ENCODE measurements around the gene CBY2. TPM values are rescaled to one million over a fixed set of nuclear protein-coding genes. Genes with fewer than 3 reads are reported as not detected.

CBY2 gene
- total RNA-seq, 1 experiment from 2014 or later = not detected

DNA sequence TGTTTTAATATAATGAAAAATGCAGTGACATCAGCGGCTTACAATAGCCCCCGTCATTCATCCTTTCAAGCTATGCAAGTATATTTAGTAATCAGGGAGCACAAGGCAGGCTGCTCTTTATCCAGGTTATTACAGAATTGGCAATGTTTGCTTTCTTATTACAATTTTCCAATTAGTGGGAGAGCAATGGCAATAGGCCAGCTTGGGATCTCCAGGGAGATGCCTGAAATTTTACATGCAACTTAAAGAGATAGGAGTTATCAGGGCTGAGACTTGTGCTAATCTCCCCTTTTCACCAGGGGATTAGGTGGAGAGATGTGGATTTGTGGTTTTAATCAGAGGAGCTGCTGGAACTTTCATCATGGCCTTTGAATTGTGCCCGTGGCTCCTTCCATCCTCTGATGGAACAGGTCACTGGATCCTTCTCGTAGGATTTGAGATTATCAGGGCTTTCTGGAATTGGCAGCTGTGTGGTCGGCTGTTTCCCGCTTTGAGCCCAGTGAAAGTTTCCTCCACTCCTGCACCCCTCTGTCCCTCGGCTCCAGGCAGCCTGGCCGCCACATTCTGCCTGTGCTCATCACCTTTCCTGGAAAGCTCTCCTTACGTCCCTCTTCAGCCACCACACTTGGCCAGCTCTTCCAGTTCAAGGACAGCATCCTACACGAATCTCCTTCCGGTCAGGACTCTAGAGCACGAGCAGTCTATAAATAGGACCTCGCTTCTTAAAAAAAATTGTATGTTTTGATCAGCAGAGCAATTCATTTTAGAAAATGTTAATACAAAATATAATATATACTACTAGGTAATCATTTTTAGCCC lies 47.0 kb downstream of the CBY2 start:
- POLR2A ChIA-PET (ENCODE audit: unreplicated experiment) = no interaction called here
- H3K79me2 ChIP-seq (ENCODE audit: low read length) = no peaks in the 10 kb centered on the region
- H4K20me1 ChIP-seq (ENCODE audit: low read length) = no peaks in the 10 kb centered on the region
- H2AFZ ChIP-seq (ENCODE audit: low read length) = no peak overlapping the region
- intact Hi-C loops (cut with micrococcal nuclease) = no loop called here
- CTCF ChIA-PET = no interaction called here
- no peaks in the 10 kb centered on the region for H3K9me3 ChIP-seq (ENCODE audit: low read length)
- TF ChIP-seq EZH2phosphoT487 (IDR thresholded peaks at IDR 0.05; ENCODE audit: borderline replicate concordance, low read length) (no peak), EZH2 (IDR thresholded peaks at IDR 0.05; ENCODE audit: low read length, unreplicated experiment) (no peak), CTCF (conservative IDR thresholded peaks at IDR 0.05; ENCODE audit: low read depth, low read length) (no peak)
- ATAC-seq (no peak), DNase-seq (no peak)
- H3K9ac ChIP-seq (ENCODE audit: low read length) = no peak overlapping the region
- peaks cover 14% of the 10 kb centered on the region for H3K27me3 ChIP-seq (ENCODE audit: low read length)
- no peaks in the 10 kb centered on the region for H3K36me3 ChIP-seq (ENCODE audit: low read depth, low read length)
- no peaks in the 10 kb centered on the region for H3K4me1 ChIP-seq (ENCODE audit: insufficient read depth, low read length)
- H3K4me3 ChIP-seq (ENCODE audit: low read length) = no peak overlapping the region
- no peaks in the 10 kb centered on the region for H3K9me2 ChIP-seq (replicated peaks; ENCODE audit: low read length)
- no peak overlapping the region for H3K4me2 ChIP-seq (ENCODE audit: low read length)
- H3K27ac ChIP-seq (ENCODE audit: low read length) = no peak overlapping the region
- H3F3A ChIP-seq (ENCODE audit: low read length, unreplicated experiment) = no peaks in the 10 kb centered on the region
- BruUV-seq (replicated peaks) = no TSS peak

DNA sequence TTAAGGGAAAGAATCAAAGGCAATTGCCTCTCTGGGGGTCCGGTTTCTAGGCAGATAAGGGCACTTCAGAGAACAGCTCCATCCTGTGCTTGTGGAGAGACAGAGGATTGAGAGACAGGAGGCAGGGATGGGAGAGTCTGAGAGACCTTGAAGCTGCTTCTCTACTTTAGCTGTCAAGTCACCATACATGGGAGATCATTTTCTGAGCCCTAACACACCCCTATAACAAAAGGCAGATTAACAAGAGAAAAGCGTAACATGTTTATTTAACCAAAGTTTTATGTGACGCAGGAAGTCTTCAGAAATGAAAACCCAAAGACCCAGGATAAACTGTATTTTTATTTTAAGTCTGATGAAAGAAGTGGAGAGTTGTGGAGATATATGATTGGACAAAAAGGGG lies 48.4 kb downstream of the CBY2 start:
- Histone ChIP-seq H3K9me3 (ENCODE audit: low read length) (no peaks in the 10 kb centered on the region), H3K4me3 (ENCODE audit: low read length) (no peak overlapping the region), H3K27ac (ENCODE audit: low read length) (no peak overlapping the region), H2AFZ (ENCODE audit: low read length) (no peak overlapping the region), H4K20me1 (ENCODE audit: low read length) (no peaks in the 10 kb centered on the region), H3K9me2 (replicated peaks; ENCODE audit: low read length) (no peaks in the 10 kb centered on the region), H3K9ac (ENCODE audit: low read length) (no peak overlapping the region), H3K36me3 (ENCODE audit: low read depth, low read length) (no peaks in the 10 kb centered on the region), H3K79me2 (ENCODE audit: low read length) (no peaks in the 10 kb centered on the region), H3K4me1 (ENCODE audit: insufficient read depth, low read length) (no peaks in the 10 kb centered on the region), H3K4me2 (ENCODE audit: low read length) (no peak overlapping the region), H3K27me3 (ENCODE audit: low read length) (peaks cover 14% of the 10 kb centered on the region), H3F3A (ENCODE audit: low read length, unreplicated experiment) (no peaks in the 10 kb centered on the region)
- ChIA-PET POLR2A (ENCODE audit: unreplicated experiment) (no interaction called here), CTCF (no interaction called here)
- intact Hi-C loops (cut with micrococcal nuclease) = no loop called here
- TF ChIP-seq EZH2 (IDR thresholded peaks at IDR 0.05; ENCODE audit: low read length, unreplicated experiment) (no peak), CTCF (conservative IDR thresholded peaks at IDR 0.05; ENCODE audit: low read depth, low read length) (no peak), EZH2phosphoT487 (IDR thresholded peaks at IDR 0.05; ENCODE audit: borderline replicate concordance, low read length) (no peak)
- ATAC-seq = no peak
- no TSS peak for BruUV-seq (replicated peaks)
- DNase-seq = no peak

DNA sequence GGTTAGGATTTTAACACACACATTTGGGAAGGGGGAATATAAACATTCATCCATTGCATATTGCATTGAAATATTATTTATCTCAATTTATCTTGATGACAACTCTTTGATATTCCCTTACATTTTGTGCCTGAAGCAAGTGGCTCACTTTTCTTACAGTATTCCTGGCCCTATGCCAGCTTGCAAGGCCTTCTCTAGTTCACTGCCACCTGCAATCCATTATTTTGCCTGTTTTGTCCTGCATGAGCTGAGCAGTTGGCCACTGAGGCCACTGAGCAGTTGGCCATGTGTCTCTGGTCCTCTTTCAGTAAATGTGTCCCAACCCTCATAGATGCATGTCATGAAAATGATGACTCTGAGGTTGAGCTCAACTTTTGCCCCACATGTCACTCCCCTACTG lies 49.8 kb downstream of the CBY2 start:
- Histone ChIP-seq H3K9me3 (ENCODE audit: low read length) (no peaks in the 10 kb centered on the region), H3K27me3 (ENCODE audit: low read length) (peaks cover 14% of the 10 kb centered on the region), H3K9me2 (replicated peaks; ENCODE audit: low read length) (no peaks in the 10 kb centered on the region), H3K4me2 (ENCODE audit: low read length) (no peak overlapping the region), H3K9ac (ENCODE audit: low read length) (no peak overlapping the region), H3F3A (ENCODE audit: low read length, unreplicated experiment) (no peaks in the 10 kb centered on the region), H3K36me3 (ENCODE audit: low read depth, low read length) (no peaks in the 10 kb centered on the region), H4K20me1 (ENCODE audit: low read length) (no peaks in the 10 kb centered on the region), H2AFZ (ENCODE audit: low read length) (no peak overlapping the region), H3K27ac (ENCODE audit: low read length) (no peak overlapping the region), H3K4me3 (ENCODE audit: low read length) (no peak overlapping the region), H3K4me1 (ENCODE audit: insufficient read depth, low read length) (no peaks in the 10 kb centered on the region), H3K79me2 (ENCODE audit: low read length) (no peaks in the 10 kb centered on the region)
- TF ChIP-seq EZH2phosphoT487 (IDR thresholded peaks at IDR 0.05; ENCODE audit: borderline replicate concordance, low read length) (no peak), CTCF (conservative IDR thresholded peaks at IDR 0.05; ENCODE audit: low read depth, low read length) (no peak), EZH2 (IDR thresholded peaks at IDR 0.05; ENCODE audit: low read length, unreplicated experiment) (no peak)
- no TSS peak for BruUV-seq (replicated peaks)
- DNase-seq = no peak
- no peak for ATAC-seq
- ChIA-PET CTCF (no interaction called here), POLR2A (ENCODE audit: unreplicated experiment) (no interaction called here)
- intact Hi-C loops (cut with micrococcal nuclease) = no loop called here
